HG03097 (cell line): ENCODE data around the gene GTPBP3.

Experiments used
- ATAC-seq: cut with Tn5 transposase; IDR thresholded peaks from one replicate; pipeline ENCODE4 v1.9.1; 2021; ENCODE audit not compliant: unreplicated experiment, low FRiP score

Gene GTPBP3

GRCh38 chr19:17327068-17327653, 10.2 kb upstream of the GTPBP3 start:
- ATAC-seq: no peak

GRCh38 chr19:17327654-17328516, 9.5 kb upstream of the GTPBP3 start:
- no peak for ATAC-seq

GRCh38 chr19:17328517-17329365, 8.6 kb upstream of the GTPBP3 start:
- no peak for ATAC-seq

- no peak for ATAC-seq
Measured at GRCh38 chr19:17329366-17330261, 7.7 kb upstream of the GTPBP3 start.

GRCh38 chr19:17330262-17331044, 6.9 kb upstream of the GTPBP3 start:
- ATAC-seq: no peak

GRCh38 chr19:17331045-17331558, 6.3 kb upstream of the GTPBP3 start:
- no peak for ATAC-seq

- no peak for ATAC-seq
Measured at GRCh38 chr19:17332360-17332676, 5.0 kb upstream of the GTPBP3 start.

GRCh38 chr19:17332677-17333581, 4.4 kb upstream of the GTPBP3 start:
- no peak for ATAC-seq

- ATAC-seq: no peak
Measured at GRCh38 chr19:17333611-17334413, 3.5 kb upstream of the GTPBP3 start.

GRCh38 chr19:17334414-17335409, 2.6 kb upstream of the GTPBP3 start, which contains the start of gene ANO8:
Gene ANO8 (minus strand): TSS chr19:17334855. CDS start chr19:17334670, 185 bp downstream.
- peak; percentile 50 for ATAC-seq

GRCh38 chr19:17335575-17335974, 1.8 kb upstream of the GTPBP3 start:
- no peak for ATAC-seq

GRCh38 chr19:17337675-17338432, 501 bp downstream of the GTPBP3 start:
- no peak for ATAC-seq

- no peak for ATAC-seq
Measured at GRCh38 chr19:17338433-17339078, 1.2 kb downstream of the GTPBP3 start.

GRCh38 chr19:17339088-17339741, 1.9 kb downstream of the GTPBP3 start:
- no peak for ATAC-seq
